Loucy (cell line): ENCODE data around the gene TFPI.

Experiments used
- H2AFZ ChIP-seq: fragments of 200-600 bp; sonication (generic); 2 replicates; pipeline ENCODE4 v1.6.0; 2016; ENCODE audit warnings: antibody characterized with exemption, mild to moderate bottlenecking, low read length, moderate library complexity
- H3F3A ChIP-seq: fragments of 200-600 bp; 2 replicates; pipeline ENCODE4 v1.6.0; 2016; ENCODE audit warnings: antibody characterized with exemption, low read depth, mild to moderate bottlenecking
- H3K27me3 ChIP-seq: fragments of 200-600 bp; sonication (generic); 2 replicates; pipeline ENCODE4 v1.6.1; 2014; ENCODE audit warnings: low read length, mild to moderate bottlenecking; ENCODE audit not compliant: insufficient read depth, poor library complexity, severe bottlenecking
- H3K36me3 ChIP-seq: fragments of 200-600 bp; sonication (generic); 2 replicates; pipeline ENCODE4 v1.6.1; 2016; ENCODE audit warnings: low read length; ENCODE audit not compliant: insufficient read depth
- H3K4me1 ChIP-seq: fragments of 200-600 bp; sonication (generic); 2 replicates; pipeline ENCODE4 v1.5.1; 2014; ENCODE audit warnings: low read length, mild to moderate bottlenecking; ENCODE audit not compliant: insufficient read depth, poor library complexity, severe bottlenecking
- H3K4me2 ChIP-seq: fragments of 200-600 bp; sonication (generic); 2 replicates; pipeline ENCODE4 v1.6.0; 2014; ENCODE audit warnings: antibody characterized with exemption, low read length, low read depth, mild to moderate bottlenecking; ENCODE audit not compliant: poor library complexity, severe bottlenecking
- H3K4me3 ChIP-seq: fragments of 200-600 bp; sonication (generic); 2 replicates; pipeline ENCODE4 v1.5.1; 2014; ENCODE audit warnings: low read length, mild to moderate bottlenecking, mixed read lengths; ENCODE audit not compliant: poor library complexity, severe bottlenecking
- H3K79me2 ChIP-seq: fragments of 200-600 bp; sonication (generic); 2 replicates; pipeline ENCODE4 v1.6.1; 2014; ENCODE audit warnings: low read length; ENCODE audit not compliant: insufficient read depth
- H3K9ac ChIP-seq: fragments of 200-600 bp; sonication (generic); 2 replicates; pipeline ENCODE4 v1.6.0; 2014; ENCODE audit warnings: mild to moderate bottlenecking, low read depth, low read length, moderate library complexity; ENCODE audit not compliant: poor library complexity, severe bottlenecking
- H3K9me2 ChIP-seq: fragments of 200-600 bp; sonication (generic); replicated peaks from 2 replicates; pipeline ENCODE4 v1.6.1; 2016; ENCODE audit warnings: low read depth, low read length, mixed read lengths
- H3K9me3 ChIP-seq: fragments of 200-600 bp; sonication (generic); 2 replicates; pipeline ENCODE4 v1.6.1; 2014; ENCODE audit warnings: mild to moderate bottlenecking, antibody characterized with exemption, low read length, low read depth; ENCODE audit not compliant: insufficient read depth
- H4K20me1 ChIP-seq: fragments of 200-600 bp; sonication (generic); 2 replicates; pipeline ENCODE4 v1.6.0; 2014; ENCODE audit warnings: antibody characterized with exemption, low read length, mild to moderate bottlenecking; ENCODE audit not compliant: insufficient read depth, poor library complexity, severe bottlenecking
- EZH2phosphoT487 ChIP-seq: fragments of 200-600 bp; IDR thresholded peaks from 2 replicates; pipeline ENCODE4 v1.6.1; 2018; ENCODE audit warnings: antibody characterized with exemption, mild to moderate bottlenecking, moderate library complexity, borderline replicate concordance
- TF ChIP-seq, protein P1 (sequence below): fragments of 200-600 bp; sonication (generic); conservative IDR thresholded peaks from 2 replicates; pipeline ENCODE4 v1.5.1; 2014; ENCODE audit warnings: mild to moderate bottlenecking, antibody characterized with exemption, low read length

The TFPI gene

DNA sequence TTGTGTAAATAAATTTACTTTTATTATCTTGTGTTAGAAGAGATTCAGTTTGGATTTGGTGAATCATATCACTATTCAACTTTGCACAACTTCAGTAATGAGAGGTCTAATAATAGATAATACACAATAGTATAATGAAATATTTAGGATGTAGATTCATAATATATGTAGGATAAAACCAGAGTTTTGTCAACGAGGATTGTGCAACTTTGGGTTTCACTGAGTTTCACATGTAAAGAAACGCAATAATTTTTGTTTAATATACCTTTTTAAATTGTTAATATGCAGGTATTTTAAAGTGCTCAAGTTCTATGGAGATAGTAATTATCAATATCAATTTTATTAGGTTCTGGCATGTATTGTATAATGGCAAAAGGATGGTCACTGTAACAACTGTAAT, 111.5 kb downstream of the TFPI start:
- no peak overlapping the region for H3K4me3 ChIP-seq
- no peak overlapping the region for H3K4me2 ChIP-seq
- H3K4me1 ChIP-seq: no peaks in the 10 kb centered on the region
- no peaks in the 10 kb centered on the region for H4K20me1 ChIP-seq
- no peaks in the 10 kb centered on the region for H3K9me3 ChIP-seq
- H2AFZ ChIP-seq: no peak overlapping the region
- no peak for TF ChIP-seq EZH2phosphoT487
- TF ChIP-seq, protein P1, sequence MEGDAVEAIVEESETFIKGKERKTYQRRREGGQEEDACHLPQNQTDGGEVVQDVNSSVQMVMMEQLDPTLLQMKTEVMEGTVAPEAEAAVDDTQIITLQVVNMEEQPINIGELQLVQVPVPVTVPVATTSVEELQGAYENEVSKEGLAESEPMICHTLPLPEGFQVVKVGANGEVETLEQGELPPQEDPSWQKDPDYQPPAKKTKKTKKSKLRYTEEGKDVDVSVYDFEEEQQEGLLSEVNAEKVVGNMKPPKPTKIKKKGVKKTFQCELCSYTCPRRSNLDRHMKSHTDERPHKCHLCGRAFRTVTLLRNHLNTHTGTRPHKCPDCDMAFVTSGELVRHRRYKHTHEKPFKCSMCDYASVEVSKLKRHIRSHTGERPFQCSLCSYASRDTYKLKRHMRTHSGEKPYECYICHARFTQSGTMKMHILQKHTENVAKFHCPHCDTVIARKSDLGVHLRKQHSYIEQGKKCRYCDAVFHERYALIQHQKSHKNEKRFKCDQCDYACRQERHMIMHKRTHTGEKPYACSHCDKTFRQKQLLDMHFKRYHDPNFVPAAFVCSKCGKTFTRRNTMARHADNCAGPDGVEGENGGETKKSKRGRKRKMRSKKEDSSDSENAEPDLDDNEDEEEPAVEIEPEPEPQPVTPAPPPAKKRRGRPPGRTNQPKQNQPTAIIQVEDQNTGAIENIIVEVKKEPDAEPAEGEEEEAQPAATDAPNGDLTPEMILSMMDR: no peak
- H3K36me3 ChIP-seq: no peaks in the 10 kb centered on the region
- no peaks in the 10 kb centered on the region for H3F3A ChIP-seq
- H3K9me2 ChIP-seq: no peaks in the 10 kb centered on the region
- H3K27me3 ChIP-seq: no peaks in the 10 kb centered on the region
- no peak overlapping the region for H3K9ac ChIP-seq
- H3K79me2 ChIP-seq: no peaks in the 10 kb centered on the region

DNA sequence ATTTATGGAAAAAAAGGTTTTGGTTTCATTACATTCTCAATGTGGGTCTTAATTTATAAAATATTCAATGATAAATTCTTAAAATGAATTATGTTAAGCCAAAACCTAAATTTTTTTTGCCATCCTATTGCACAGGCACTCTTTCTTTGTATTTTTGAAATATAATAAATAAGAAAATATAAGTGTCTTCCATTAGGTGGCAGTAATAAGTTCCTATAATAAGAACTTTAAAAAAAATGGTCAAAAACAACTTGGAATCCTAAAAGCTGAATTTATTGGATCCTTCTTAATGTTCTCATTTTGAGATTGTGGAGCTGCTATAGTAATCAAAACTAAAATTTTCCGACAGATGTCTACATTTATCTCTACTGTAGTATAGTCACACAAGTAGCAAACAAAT, 111.9 kb downstream of the TFPI start:
- Histone ChIP-seq H2AFZ (no peak overlapping the region), H4K20me1 (no peaks in the 10 kb centered on the region), H3K27me3 (no peaks in the 10 kb centered on the region), H3K4me2 (no peak overlapping the region), H3K4me1 (no peaks in the 10 kb centered on the region), H3K4me3 (no peak overlapping the region), H3K9me3 (no peaks in the 10 kb centered on the region), H3K36me3 (no peaks in the 10 kb centered on the region), H3K9ac (no peak overlapping the region), H3K9me2 (no peaks in the 10 kb centered on the region), H3F3A (no peaks in the 10 kb centered on the region), H3K79me2 (no peaks in the 10 kb centered on the region)
- no peak for TF ChIP-seq EZH2phosphoT487
- TF ChIP-seq, protein P1: no peak; the same call in 1 of the 2 replicates

- H3K9ac ChIP-seq: no peak overlapping the region
- TF ChIP-seq, protein P1: no peak
- no peak for TF ChIP-seq EZH2phosphoT487
- no peak overlapping the region for H3K4me3 ChIP-seq
- no peaks in the 10 kb centered on the region for H3F3A ChIP-seq
- H2AFZ ChIP-seq: no peak overlapping the region
- H3K4me1 ChIP-seq: no peaks in the 10 kb centered on the region
- no peaks in the 10 kb centered on the region for H3K9me2 ChIP-seq
- H3K36me3 ChIP-seq: no peaks in the 10 kb centered on the region
- no peak overlapping the region for H3K4me2 ChIP-seq
- H4K20me1 ChIP-seq: no peaks in the 10 kb centered on the region
- H3K27me3 ChIP-seq: no peaks in the 10 kb centered on the region
- no peaks in the 10 kb centered on the region for H3K79me2 ChIP-seq
- H3K9me3 ChIP-seq: no peaks in the 10 kb centered on the region
Measured at GRCh38 chr2:187440101-187440675, 114.0 kb downstream of the TFPI start.
